Measurements from ENCODE around the gene AHRR. TPM values are rescaled to one million over a fixed set of nuclear protein-coding genes. Genes with fewer than 3 reads are reported as not detected.
A peak's percentile ranks its signal among the peaks of the same experiment; 100 is the strongest.

Gene AHRR
- total RNA-seq, 1 experiment from 2014 or later = 1.9 TPM

DNA sequence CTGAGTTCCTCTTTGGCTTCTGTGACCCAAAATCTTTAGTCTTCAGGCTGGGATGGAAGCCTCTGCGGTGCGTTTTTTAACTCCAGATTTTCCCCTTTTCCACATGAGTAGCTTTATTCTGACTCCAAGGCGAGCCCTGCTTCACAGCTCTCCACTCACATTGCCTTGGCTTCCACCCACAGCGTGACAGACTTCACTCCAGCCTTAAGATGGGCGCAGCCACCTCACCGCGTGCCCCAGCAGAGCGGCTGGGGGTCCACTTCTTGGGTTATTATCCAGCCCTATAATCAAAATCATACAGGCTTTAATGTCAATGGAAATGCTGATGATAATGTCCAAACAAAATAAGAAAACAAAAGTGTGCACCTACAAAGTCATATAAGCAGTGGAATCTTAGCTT is 122.7 kb downstream of the AHRR start:
- peak overlapping the region; percentile 97 for H3K4me2 ChIP-seq (ENCODE audit: low read length)
- ChIA-PET CTCF (no interaction called here), POLR2A (ENCODE audit: unreplicated experiment) (no interaction called here)
- peaks cover 18% of the 10 kb centered on the region for H3K4me1 ChIP-seq (ENCODE audit: insufficient read depth, low read length)
- no peaks in the 10 kb centered on the region for H4K20me1 ChIP-seq (ENCODE audit: low read length)
- H2AFZ ChIP-seq (ENCODE audit: low read length) = no peak overlapping the region
- peak overlapping the region; percentile 96; the same call in 1 of the 2 replicates for H3K9ac ChIP-seq (ENCODE audit: low read length)
- peak overlapping the region; percentile 94 for H3K4me3 ChIP-seq (ENCODE audit: low read length)
- BruUV-seq (replicated peaks) = no TSS peak
- no peaks in the 10 kb centered on the region for H3K9me3 ChIP-seq (ENCODE audit: low read length)
- intact Hi-C loops (cut with micrococcal nuclease) = loop anchor here (10.0 kb wide), 1 partner anchor 171 kb away; the partner anchor contains the start of gene CEP72
- no peaks in the 10 kb centered on the region for H3K27me3 ChIP-seq (ENCODE audit: low read length)
- TF ChIP-seq EZH2phosphoT487 (IDR thresholded peaks at IDR 0.05; ENCODE audit: borderline replicate concordance, low read length) (no peak), EZH2 (IDR thresholded peaks at IDR 0.05; ENCODE audit: low read length, unreplicated experiment) (no peak)
- TF ChIP-seq, protein P1, sequence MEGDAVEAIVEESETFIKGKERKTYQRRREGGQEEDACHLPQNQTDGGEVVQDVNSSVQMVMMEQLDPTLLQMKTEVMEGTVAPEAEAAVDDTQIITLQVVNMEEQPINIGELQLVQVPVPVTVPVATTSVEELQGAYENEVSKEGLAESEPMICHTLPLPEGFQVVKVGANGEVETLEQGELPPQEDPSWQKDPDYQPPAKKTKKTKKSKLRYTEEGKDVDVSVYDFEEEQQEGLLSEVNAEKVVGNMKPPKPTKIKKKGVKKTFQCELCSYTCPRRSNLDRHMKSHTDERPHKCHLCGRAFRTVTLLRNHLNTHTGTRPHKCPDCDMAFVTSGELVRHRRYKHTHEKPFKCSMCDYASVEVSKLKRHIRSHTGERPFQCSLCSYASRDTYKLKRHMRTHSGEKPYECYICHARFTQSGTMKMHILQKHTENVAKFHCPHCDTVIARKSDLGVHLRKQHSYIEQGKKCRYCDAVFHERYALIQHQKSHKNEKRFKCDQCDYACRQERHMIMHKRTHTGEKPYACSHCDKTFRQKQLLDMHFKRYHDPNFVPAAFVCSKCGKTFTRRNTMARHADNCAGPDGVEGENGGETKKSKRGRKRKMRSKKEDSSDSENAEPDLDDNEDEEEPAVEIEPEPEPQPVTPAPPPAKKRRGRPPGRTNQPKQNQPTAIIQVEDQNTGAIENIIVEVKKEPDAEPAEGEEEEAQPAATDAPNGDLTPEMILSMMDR (conservative IDR thresholded peaks at IDR 0.05; ENCODE audit: low read depth, low read length) = no peak
- no peak for DNase-seq
- H3K9me2 ChIP-seq (replicated peaks; ENCODE audit: low read length) = no peaks in the 10 kb centered on the region
- no peak for ATAC-seq
- no peaks in the 10 kb centered on the region for H3F3A ChIP-seq (ENCODE audit: low read length, unreplicated experiment)
- peaks cover 30% of the 10 kb centered on the region for H3K36me3 ChIP-seq (ENCODE audit: low read depth, low read length)
- peaks cover 51% of the 10 kb centered on the region for H3K79me2 ChIP-seq (ENCODE audit: low read length)
- H3K27ac ChIP-seq (ENCODE audit: low read length) = no peak overlapping the region

DNA sequence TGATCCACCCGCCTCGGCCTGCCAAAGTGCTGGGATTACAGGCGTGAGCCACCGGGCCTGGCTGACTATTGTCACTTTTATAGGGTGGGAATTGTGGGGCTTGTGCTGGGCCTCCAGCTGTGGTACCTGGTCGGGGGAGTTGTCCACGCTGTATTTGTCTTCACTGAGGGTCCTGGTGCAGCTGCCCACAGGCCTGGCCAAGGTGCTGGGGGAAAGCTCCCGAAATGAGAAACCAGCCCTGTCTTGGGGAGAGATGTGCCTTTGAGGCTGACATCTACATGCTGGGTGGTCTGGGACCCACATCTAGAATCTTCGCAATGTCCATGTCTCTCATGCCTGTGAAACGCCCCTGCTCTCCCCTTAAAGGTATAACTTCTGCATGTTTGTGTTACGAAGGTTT is 124.1 kb downstream of the AHRR start:
- TF ChIP-seq EZH2phosphoT487 (IDR thresholded peaks at IDR 0.05; ENCODE audit: borderline replicate concordance, low read length) (no peak), EZH2 (IDR thresholded peaks at IDR 0.05; ENCODE audit: low read length, unreplicated experiment) (no peak)
- TF ChIP-seq, protein P1 (conservative IDR thresholded peaks at IDR 0.05; ENCODE audit: low read depth, low read length) = no peak
- intact Hi-C loops (cut with micrococcal nuclease) = loop anchor here (10.0 kb wide), 1 partner anchor 169 kb away; the partner anchor contains the start of gene CEP72

More for the DNA sequence above, 124.1 kb downstream of the AHRR start:
- ATAC-seq (no peak), DNase-seq (no peak)
- Histone ChIP-seq H3K4me1 (ENCODE audit: insufficient read depth, low read length) (peaks cover 18% of the 10 kb centered on the region), H3K36me3 (ENCODE audit: low read depth, low read length) (peaks cover 42% of the 10 kb centered on the region), H3K9ac (ENCODE audit: low read length) (no peak overlapping the region), H3K79me2 (ENCODE audit: low read length) (peaks cover 54% of the 10 kb centered on the region), H3K9me2 (replicated peaks; ENCODE audit: low read length) (no peaks in the 10 kb centered on the region), H3K27ac (ENCODE audit: low read length) (no peak overlapping the region), H4K20me1 (ENCODE audit: low read length) (no peaks in the 10 kb centered on the region), H2AFZ (ENCODE audit: low read length) (no peak overlapping the region), H3K9me3 (ENCODE audit: low read length) (no peaks in the 10 kb centered on the region), H3K27me3 (ENCODE audit: low read length) (no peaks in the 10 kb centered on the region), H3K4me3 (ENCODE audit: low read length) (no peak overlapping the region), H3K4me2 (ENCODE audit: low read length) (no peak overlapping the region), H3F3A (ENCODE audit: low read length, unreplicated experiment) (no peaks in the 10 kb centered on the region)
- POLR2A ChIA-PET (ENCODE audit: unreplicated experiment) = interaction anchor here (0.7 kb wide), 1 partner anchor 175 kb away, joined by 5 read pairs; no protein-coding TSS in a partner anchor
- BruUV-seq (replicated peaks) = no TSS peak
- CTCF ChIA-PET = interaction anchor here (1.0 kb wide), 1 partner anchor 125 kb away, joined by 3 read pairs; no protein-coding TSS in a partner anchor
